SK-N-SH treated with all-trans-retinoic acid at 6 μM for 48 hours (cell line): ENCODE measurements around the gene PPP2R2C.

ENCODE experiments used
- ATAC-seq: fragments of 200-7000 bp; cut with Tn5 transposase; 3 replicates; pipeline ENCODE4 v1.9.1; 2020; ENCODE audit warnings: mild to moderate bottlenecking, moderate library complexity
- ARNTL ChIP-seq: fragments of 450-650 bp; formaldehyde crosslinking; IDR thresholded peaks from 2 replicates; pipeline ENCODE4 v1.5.0; 2020; ENCODE audit warnings: low read depth, mild to moderate bottlenecking, moderate library complexity, borderline replicate concordance
- CREB5 ChIP-seq: fragments of 250-450 bp; sonication (Bioruptor Pico); IDR thresholded peaks from 2 replicates; pipeline ENCODE4 v1.5.1; 2020; ENCODE audit warnings: low read depth, mild to moderate bottlenecking, moderate library complexity
- CSDC2 ChIP-seq: fragments of 250-450 bp; sonication (Bioruptor Pico); IDR thresholded peaks from 2 replicates; pipeline ENCODE4 v1.5.0; 2020; ENCODE audit warnings: mild to moderate bottlenecking, moderate library complexity
- ESRRG ChIP-seq: fragments of 250-450 bp; sonication (Bioruptor Pico); IDR thresholded peaks from 2 replicates; pipeline ENCODE4 v1.6.1; 2021; ENCODE audit warnings: mild to moderate bottlenecking
- GLIS3 ChIP-seq: fragments of 250-450 bp; sonication (Bioruptor Pico); IDR thresholded peaks from 2 replicates; pipeline ENCODE4 v1.5.0; 2020; ENCODE audit warnings: mild to moderate bottlenecking, moderate library complexity
- PPARA ChIP-seq: fragments of 250-450 bp; sonication (Bioruptor Pico); IDR thresholded peaks from 2 replicates; pipeline ENCODE4 v1.5.0; 2020; ENCODE audit warnings: mild to moderate bottlenecking, borderline replicate concordance
- RARB ChIP-seq: fragments of 250-450 bp; sonication (Bioruptor Pico); IDR thresholded peaks from 2 replicates; pipeline ENCODE4 v1.8.0; 2021; ENCODE audit warnings: mild to moderate bottlenecking, moderate library complexity
- TCF4 ChIP-seq: fragments of 250-450 bp; sonication (Bioruptor Pico); IDR thresholded peaks from 2 replicates; pipeline ENCODE4 v1.8.0; 2021; ENCODE audit warnings: mild to moderate bottlenecking, moderate library complexity, borderline replicate concordance
- TOX ChIP-seq: fragments of 250-450 bp; sonication (Bioruptor Pico); IDR thresholded peaks from 2 replicates; pipeline ENCODE4 v1.8.0; 2021; ENCODE audit warnings: mild to moderate bottlenecking, moderate library complexity, borderline replicate concordance
- ZFP3 ChIP-seq: fragments of 250-450 bp; sonication (Bioruptor Pico); IDR thresholded peaks from 2 replicates; pipeline ENCODE4 v1.5.0; 2020; ENCODE audit warnings: mild to moderate bottlenecking, moderate library complexity
- ZFP30 ChIP-seq: fragments of 450-650 bp; formaldehyde crosslinking; IDR thresholded peaks from 2 replicates; pipeline ENCODE4 v1.5.0; 2022; ENCODE audit warnings: mild to moderate bottlenecking, moderate library complexity
- ZNF565 ChIP-seq: fragments of 450-650 bp; formaldehyde crosslinking; conservative IDR thresholded peaks from 2 replicates; pipeline ENCODE4 v1.5.0; 2020; ENCODE audit warnings: low read depth, mild to moderate bottlenecking, moderate library complexity
- ZNF70 ChIP-seq: fragments of 450-650 bp; formaldehyde crosslinking; IDR thresholded peaks from 2 replicates; pipeline ENCODE4 v1.5.0; 2020; ENCODE audit warnings: mild to moderate bottlenecking, moderate library complexity
- ZNF8 ChIP-seq: fragments of 450-650 bp; formaldehyde crosslinking; IDR thresholded peaks from 2 replicates; pipeline ENCODE4 v1.5.0; 2020; ENCODE audit warnings: mild to moderate bottlenecking, moderate library complexity
- TF ChIP-seq, protein P1 (sequence below): fragments of 250-450 bp; sonication (Bioruptor Pico); IDR thresholded peaks from 2 replicates; pipeline ENCODE4 v1.5.0; 2020; ENCODE audit warnings: mild to moderate bottlenecking, moderate library complexity
- TF ChIP-seq, protein P2 (sequence below): fragments of 250-450 bp; sonication (Bioruptor Pico); IDR thresholded peaks from 2 replicates; pipeline ENCODE4 v1.8.0; 2021; ENCODE audit warnings: low read depth, mild to moderate bottlenecking, moderate library complexity, borderline replicate concordance
- TF ChIP-seq, protein P3 (sequence below): fragments of 250-450 bp; sonication (Bioruptor Pico); IDR thresholded peaks from 2 replicates; pipeline ENCODE4 v1.5.1; 2021; ENCODE audit warnings: mild to moderate bottlenecking, moderate library complexity
- TF ChIP-seq, protein P4 (sequence below): fragments of 250-450 bp; sonication (Bioruptor Pico); IDR thresholded peaks from 2 replicates; pipeline ENCODE4 v1.8.0; 2020; ENCODE audit warnings: mild to moderate bottlenecking, moderate library complexity, borderline replicate concordance

PPP2R2C gene

GRCh38 chr4:6474705-6475457 lies 2.5 kb upstream of the PPP2R2C start:
- TF ChIP-seq ZNF8 (CRISPR knock-in tag) (no peak), PPARA (CRISPR knock-in tag) (no peak)
- no peak for ATAC-seq

DNA sequence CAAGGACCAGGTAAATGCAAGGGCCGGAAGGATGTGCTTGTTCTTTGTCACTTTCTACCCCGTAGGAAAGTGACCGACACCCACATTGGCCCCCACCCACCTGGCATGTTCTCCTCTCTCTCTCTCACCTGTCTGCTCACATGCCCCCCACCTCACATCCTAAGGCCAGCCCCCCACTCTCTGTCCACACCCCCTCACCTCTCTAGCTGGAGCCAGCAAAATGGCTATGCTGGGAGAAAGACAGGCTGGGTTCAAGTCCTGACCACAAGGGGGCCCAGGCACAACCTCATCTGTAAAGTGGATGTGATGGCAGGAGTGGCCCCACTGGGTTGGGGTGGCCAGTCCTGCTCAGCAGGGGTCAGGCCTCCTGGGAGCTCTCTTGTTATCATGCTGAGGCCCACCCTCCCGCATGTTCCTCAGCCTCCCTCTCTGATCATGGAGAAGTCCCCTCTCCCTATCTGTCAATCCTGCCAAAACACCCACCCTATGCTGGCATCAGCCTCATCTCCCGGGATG lies 1.7 kb upstream of the PPP2R2C start:
- peak; percentile 45; the same call in 2 of the 3 replicates for ATAC-seq
- no peak for TF ChIP-seq ZFP3

GRCh38 chr4:6473264-6474052 lies 1.0 kb upstream of the PPP2R2C start:
- ATAC-seq = no peak
- TF ChIP-seq, protein P1, sequence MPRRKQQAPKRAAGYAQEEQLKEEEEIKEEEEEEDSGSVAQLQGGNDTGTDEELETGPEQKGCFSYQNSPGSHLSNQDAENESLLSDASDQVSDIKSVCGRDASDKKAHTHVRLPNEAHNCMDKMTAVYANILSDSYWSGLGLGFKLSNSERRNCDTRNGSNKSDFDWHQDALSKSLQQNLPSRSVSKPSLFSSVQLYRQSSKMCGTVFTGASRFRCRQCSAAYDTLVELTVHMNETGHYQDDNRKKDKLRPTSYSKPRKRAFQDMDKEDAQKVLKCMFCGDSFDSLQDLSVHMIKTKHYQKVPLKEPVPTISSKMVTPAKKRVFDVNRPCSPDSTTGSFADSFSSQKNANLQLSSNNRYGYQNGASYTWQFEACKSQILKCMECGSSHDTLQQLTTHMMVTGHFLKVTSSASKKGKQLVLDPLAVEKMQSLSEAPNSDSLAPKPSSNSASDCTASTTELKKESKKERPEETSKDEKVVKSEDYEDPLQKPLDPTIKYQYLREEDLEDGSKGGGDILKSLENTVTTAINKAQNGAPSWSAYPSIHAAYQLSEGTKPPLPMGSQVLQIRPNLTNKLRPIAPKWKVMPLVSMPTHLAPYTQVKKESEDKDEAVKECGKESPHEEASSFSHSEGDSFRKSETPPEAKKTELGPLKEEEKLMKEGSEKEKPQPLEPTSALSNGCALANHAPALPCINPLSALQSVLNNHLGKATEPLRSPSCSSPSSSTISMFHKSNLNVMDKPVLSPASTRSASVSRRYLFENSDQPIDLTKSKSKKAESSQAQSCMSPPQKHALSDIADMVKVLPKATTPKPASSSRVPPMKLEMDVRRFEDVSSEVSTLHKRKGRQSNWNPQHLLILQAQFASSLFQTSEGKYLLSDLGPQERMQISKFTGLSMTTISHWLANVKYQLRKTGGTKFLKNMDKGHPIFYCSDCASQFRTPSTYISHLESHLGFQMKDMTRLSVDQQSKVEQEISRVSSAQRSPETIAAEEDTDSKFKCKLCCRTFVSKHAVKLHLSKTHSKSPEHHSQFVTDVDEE (CRISPR knock-in tag) = no peak
- TF ChIP-seq, protein P2, sequence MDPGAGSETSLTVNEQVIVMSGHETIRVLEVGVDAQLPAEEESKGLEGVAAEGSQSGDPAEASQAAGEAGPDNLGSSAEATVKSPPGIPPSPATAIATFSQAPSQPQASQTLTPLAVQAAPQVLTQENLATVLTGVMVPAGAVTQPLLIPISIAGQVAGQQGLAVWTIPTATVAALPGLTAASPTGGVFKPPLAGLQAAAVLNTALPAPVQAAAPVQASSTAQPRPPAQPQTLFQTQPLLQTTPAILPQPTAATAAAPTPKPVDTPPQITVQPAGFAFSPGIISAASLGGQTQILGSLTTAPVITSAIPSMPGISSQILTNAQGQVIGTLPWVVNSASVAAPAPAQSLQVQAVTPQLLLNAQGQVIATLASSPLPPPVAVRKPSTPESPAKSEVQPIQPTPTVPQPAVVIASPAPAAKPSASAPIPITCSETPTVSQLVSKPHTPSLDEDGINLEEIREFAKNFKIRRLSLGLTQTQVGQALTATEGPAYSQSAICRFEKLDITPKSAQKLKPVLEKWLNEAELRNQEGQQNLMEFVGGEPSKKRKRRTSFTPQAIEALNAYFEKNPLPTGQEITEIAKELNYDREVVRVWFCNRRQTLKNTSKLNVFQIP = no peak
- TF ChIP-seq ZNF8 (CRISPR knock-in tag) (no peak), TOX (no peak), ARNTL (CRISPR knock-in tag) (no peak), TCF4 (CRISPR knock-in tag) (no peak), ZNF565 (CRISPR knock-in tag) (no peak)
- TF ChIP-seq, protein P3, sequence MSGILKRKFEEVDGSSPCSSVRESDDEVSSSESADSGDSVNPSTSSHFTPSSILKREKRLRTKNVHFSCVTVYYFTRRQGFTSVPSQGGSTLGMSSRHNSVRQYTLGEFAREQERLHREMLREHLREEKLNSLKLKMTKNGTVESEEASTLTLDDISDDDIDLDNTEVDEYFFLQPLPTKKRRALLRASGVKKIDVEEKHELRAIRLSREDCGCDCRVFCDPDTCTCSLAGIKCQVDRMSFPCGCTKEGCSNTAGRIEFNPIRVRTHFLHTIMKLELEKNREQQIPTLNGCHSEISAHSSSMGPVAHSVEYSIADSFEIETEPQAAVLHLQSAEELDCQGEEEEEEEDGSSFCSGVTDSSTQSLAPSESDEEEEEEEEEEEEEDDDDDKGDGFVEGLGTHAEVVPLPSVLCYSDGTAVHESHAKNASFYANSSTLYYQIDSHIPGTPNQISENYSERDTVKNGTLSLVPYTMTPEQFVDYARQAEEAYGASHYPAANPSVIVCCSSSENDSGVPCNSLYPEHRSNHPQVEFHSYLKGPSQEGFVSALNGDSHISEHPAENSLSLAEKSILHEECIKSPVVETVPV = no peak
- TF ChIP-seq, protein P4, sequence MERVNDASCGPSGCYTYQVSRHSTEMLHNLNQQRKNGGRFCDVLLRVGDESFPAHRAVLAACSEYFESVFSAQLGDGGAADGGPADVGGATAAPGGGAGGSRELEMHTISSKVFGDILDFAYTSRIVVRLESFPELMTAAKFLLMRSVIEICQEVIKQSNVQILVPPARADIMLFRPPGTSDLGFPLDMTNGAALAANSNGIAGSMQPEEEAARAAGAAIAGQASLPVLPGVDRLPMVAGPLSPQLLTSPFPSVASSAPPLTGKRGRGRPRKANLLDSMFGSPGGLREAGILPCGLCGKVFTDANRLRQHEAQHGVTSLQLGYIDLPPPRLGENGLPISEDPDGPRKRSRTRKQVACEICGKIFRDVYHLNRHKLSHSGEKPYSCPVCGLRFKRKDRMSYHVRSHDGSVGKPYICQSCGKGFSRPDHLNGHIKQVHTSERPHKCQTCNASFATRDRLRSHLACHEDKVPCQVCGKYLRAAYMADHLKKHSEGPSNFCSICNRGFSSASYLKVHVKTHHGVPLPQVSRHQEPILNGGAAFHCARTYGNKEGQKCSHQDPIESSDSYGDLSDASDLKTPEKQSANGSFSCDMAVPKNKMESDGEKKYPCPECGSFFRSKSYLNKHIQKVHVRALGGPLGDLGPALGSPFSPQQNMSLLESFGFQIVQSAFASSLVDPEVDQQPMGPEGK (CRISPR knock-in tag) = no peak

GRCh38 chr4:6472008-6472386 lies 417 bp downstream of the PPP2R2C start:
- no peak for ATAC-seq
- no peak for TF ChIP-seq GLIS3 (CRISPR knock-in tag)
- TF ChIP-seq, protein P4 (CRISPR knock-in tag) = no peak
- TF ChIP-seq RARB (CRISPR knock-in tag) = no peak
- TF ChIP-seq ZNF70 = no peak
- no peak for TF ChIP-seq ZNF565 (CRISPR knock-in tag)
- TF ChIP-seq, protein P1 (CRISPR knock-in tag) = no peak
- no peak for TF ChIP-seq CREB5 (CRISPR knock-in tag)
- TF ChIP-seq ESRRG (CRISPR knock-in tag) = no peak
- TF ChIP-seq TOX = no peak
- no peak for TF ChIP-seq CSDC2 (CRISPR knock-in tag)
- no peak for TF ChIP-seq ZFP30
- TF ChIP-seq, all 23 proteins: peak for 0
